ENCODE results near the gene RPL4. TPM values are rescaled to one million over a fixed set of nuclear protein-coding genes. Genes with fewer than 3 reads are reported as not detected.
A peak's percentile ranks its signal among the peaks of the same experiment; 100 is the strongest.

Gene RPL4
- total and polyA plus RNA-seq, 10 of the 15 experiments (the other 5 are each of a cell fraction or from before 2014, with no cell fraction given) = 2,004 to 8,888 (median 4,667) TPM

- TF ChIP-seq E2F8 (IDR thresholded peaks at IDR 0.05; ENCODE audit: low read depth, partially characterized antibody) = no peak
- TF ChIP-seq TARDBP (IDR thresholded peaks at IDR 0.05; ENCODE audit: borderline replicate concordance) = no peak
- peak; percentile 37; the same call in 1 of the 2 replicates for TF ChIP-seq MXI1 (IDR thresholded peaks at IDR 0.05; ENCODE audit: low read depth, low read length)
- peak; percentile 54; the same call in 1 of the 2 replicates for TF ChIP-seq NFYB (IDR thresholded peaks at IDR 0.05; ENCODE audit: insufficient read depth, low read depth, low read length)
- TF ChIP-seq MTA2 (IDR thresholded peaks at IDR 0.05; ENCODE audit: low read depth) = peak; percentile 59; the same call in 1 of the 2 replicates
- no peak for TF ChIP-seq SMAD5 (IDR thresholded peaks at IDR 0.05; ENCODE audit: low read depth)
- TF ChIP-seq RAD51 (IDR thresholded peaks at IDR 0.05) = peak; percentile 87
- no peak for TF ChIP-seq KLF5 (IDR thresholded peaks at IDR 0.05; ENCODE audit: partially characterized antibody)
- no peak for TF ChIP-seq CEBPB (IDR thresholded peaks at IDR 0.05; ENCODE audit: borderline replicate concordance in 1 of 2, low read depth in 2 of 2, low read length in 2 of 2)
- TF ChIP-seq BACH1 (IDR thresholded peaks at IDR 0.05; ENCODE audit: borderline replicate concordance) = no peak
- no peak for TF ChIP-seq CBX3 (IDR thresholded peaks at IDR 0.05; ENCODE audit: borderline replicate concordance, low read depth)
- TF ChIP-seq ATF2 (IDR thresholded peaks at IDR 0.05; ENCODE audit: low read length) = peak; percentile 54; the same call in 1 of the 2 replicates
- TF ChIP-seq NR2F1 (conservative IDR thresholded peaks at IDR 0.05) = peak; percentile 53; the same call in 1 of the 2 replicates
- TF ChIP-seq BMI1 (IDR thresholded peaks at IDR 0.05; ENCODE audit: borderline replicate concordance) = no peak
- TF ChIP-seq MLLT1 (IDR thresholded peaks at IDR 0.05) = 0 out of 2 replicates have a peak, but pooled peaks have one; percentile 53
- TF ChIP-seq FOXM1 (IDR thresholded peaks at IDR 0.05; ENCODE audit: low read depth, low read length) = no peak
- TF ChIP-seq IKZF2 (IDR thresholded peaks at IDR 0.05) = peak; percentile 24 to 48; a peak in 1 of 4 replicates
- peak; percentile 47; the same call in 1 of the 2 replicates for TF ChIP-seq FOXK2 (IDR thresholded peaks at IDR 0.05)
- TF ChIP-seq HDAC6 (IDR thresholded peaks at IDR 0.05; ENCODE audit: unreplicated experiment) = no peak
- TF ChIP-seq RUNX3 (IDR thresholded peaks at IDR 0.05; ENCODE audit: low read length) = peak; percentile 67
- TF ChIP-seq ATF7 (IDR thresholded peaks at IDR 0.05; ENCODE audit: low read depth) = peak; percentile 91
- no peak; the same call in 1 of the 2 replicates for TF ChIP-seq POLR2AphosphoS5 (IDR thresholded peaks at IDR 0.05; ENCODE audit: low read length)
- no peak for TF ChIP-seq GABPA (IDR thresholded peaks at IDR 0.05; ENCODE audit: low read depth)
- no peak for TF ChIP-seq SMARCA5 (IDR thresholded peaks at IDR 0.05)
- TF ChIP-seq MAX (IDR thresholded peaks at IDR 0.05; ENCODE audit: low read depth, low read length) = no peak
- no peak for TF ChIP-seq SMAD1 (IDR thresholded peaks at IDR 0.05; ENCODE audit: low read depth, partially characterized antibody)
- TF ChIP-seq DPF2 (IDR thresholded peaks at IDR 0.05) = 0 out of 2 replicates have a peak, but pooled peaks have one; percentile 35
Observed at GRCh38 chr15:66472176-66472999, 32.3 kb downstream of the RPL4 start (continued).

Data from GM12878 (cell line).